NCI-H1092 (cell line): Measurements from ENCODE around the gene RHOBTB3.
"Not testable (repeated sequence)": the region's sequence is repeated elsewhere in the genome, so short reads cannot be mapped to it uniquely, and the experiment has no call there.

Experiments used
- DNase-seq: peaks from one replicate; lab custom pipeline; 2025; lab: John Stamatoyannopoulos, UW

RHOBTB3 gene

DNA sequence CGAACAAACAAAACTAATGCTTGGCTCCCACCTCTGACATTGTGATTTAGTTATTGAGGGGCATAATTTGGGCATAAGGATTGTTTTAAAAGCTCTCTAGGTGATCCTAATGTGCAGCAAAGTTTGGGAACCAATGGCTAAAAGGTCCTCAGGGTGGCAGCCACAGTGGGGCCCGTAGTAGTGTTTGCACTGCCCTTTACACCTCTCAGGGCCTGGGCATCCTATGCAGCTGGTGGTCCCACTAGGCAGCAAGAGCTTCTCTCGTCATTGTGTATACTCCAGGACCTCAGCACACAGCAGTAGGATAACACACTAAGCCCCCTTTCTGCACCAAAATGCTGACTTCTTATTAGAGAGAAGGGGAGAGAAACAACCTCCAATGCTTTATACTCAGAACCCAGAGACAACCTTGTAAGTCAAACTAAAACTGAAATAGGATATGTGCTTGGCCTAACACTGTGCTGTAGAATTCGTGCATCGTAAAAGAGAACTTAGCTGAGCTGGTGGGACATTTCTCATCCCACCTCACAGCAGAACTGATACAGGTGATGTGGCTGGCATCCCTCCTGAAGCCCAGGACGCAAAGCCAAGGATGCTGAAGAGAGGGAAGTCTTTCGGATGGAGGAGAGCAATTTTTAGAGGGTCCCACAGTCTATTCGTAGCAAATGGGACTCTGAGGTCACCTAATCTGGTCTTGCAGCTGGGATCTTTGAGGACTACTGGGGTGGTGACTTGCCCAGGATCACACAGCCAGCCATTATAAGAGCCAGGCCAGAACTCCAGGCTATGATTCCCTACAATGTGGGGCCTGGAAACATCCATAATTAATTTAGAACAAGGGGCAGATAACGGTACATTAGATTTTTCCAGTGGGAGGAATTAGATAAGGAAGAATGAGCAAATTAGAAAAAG lies 90.2 kb downstream of the RHOBTB3 start:
- no peak for DNase-seq

DNA sequence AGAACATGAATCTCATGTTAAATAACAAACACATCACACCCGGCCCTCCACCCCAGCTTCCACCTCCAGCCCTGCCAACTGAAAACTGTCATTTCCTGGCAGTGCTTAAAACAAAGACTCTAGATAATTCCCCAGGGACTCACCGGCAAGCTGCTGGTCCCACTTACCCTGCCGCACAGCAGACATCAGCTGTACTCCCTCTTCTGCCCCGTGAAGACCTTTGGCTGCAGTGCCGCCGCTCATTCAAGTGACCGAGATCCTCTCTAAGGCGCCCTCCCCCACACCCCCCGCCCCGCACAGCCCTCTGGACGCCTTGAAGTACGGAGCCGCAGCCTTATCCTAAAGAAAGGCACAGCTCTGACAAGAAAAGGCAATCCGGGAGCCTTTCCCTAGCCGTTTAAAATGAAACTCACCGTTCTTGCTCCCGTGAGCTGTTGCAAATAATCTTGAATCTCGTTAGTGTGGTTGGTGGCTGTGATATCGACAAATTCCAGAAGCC lies 91.0 kb downstream of the RHOBTB3 start:
- peak; percentile 19 for DNase-seq

DNA sequence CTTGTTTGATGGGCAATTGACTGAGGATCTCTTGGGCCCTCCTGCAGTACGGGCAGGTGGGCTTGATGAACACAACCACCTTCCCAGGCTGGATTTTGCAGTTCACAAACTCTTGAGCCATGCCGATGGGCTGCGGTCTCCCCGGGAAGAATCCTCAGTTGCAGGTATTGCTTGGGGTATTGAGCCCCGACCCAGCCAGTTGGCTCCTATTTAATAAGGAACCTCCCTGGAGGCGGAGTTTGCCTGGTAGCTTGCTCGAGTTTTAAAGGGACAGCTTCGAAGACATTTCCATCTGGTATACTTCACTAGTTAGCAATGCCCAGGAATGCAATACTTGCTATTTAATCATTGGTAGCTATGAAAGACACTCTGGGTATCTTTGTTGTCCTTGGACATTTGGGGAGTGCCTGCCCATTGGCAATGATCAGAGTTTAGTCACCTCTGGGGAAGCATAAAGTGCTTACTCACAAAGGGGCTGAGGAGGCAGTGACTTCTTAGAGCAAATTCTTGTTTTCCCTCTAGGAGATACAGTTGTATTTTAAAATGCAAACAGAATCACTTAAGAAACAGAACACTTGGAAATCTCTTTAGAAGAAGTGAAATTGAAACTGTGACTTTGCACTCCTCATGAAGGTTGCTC lies 91.5 kb downstream of the RHOBTB3 start, which contains the start of gene GLRX:
Gene GLRX, minus strand, starts transcription at position 185 of the 640 bp plus-strand sequence. Its CDS starts 64 bp downstream, at position 121.
- no peak for DNase-seq

DNA sequence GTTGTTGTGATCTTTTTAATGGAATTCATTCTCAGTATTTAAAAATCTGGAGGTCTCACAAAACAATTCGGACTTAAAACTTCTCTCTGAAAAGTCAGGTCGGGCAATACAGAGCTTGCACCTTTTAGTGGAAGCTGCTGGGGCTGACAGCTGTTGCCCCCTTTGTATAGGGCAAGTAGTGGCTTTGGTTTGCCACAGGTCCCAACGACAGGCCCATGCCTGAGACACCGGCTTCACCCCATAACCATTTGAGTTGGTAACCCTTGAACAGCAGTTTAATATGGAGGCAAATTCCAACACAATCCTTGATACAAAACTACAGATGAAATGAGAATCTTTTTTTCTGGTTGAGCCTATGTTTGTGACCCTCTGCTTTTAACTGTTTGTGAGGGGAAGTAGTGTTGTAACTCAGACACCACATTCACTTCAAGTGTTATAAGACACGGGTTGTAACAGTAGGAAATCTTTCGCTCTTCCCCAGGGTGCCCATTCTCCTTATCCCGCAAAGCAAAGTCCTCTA lies 92.1 kb downstream of the RHOBTB3 start:
- DNase-seq = no peak

DNA sequence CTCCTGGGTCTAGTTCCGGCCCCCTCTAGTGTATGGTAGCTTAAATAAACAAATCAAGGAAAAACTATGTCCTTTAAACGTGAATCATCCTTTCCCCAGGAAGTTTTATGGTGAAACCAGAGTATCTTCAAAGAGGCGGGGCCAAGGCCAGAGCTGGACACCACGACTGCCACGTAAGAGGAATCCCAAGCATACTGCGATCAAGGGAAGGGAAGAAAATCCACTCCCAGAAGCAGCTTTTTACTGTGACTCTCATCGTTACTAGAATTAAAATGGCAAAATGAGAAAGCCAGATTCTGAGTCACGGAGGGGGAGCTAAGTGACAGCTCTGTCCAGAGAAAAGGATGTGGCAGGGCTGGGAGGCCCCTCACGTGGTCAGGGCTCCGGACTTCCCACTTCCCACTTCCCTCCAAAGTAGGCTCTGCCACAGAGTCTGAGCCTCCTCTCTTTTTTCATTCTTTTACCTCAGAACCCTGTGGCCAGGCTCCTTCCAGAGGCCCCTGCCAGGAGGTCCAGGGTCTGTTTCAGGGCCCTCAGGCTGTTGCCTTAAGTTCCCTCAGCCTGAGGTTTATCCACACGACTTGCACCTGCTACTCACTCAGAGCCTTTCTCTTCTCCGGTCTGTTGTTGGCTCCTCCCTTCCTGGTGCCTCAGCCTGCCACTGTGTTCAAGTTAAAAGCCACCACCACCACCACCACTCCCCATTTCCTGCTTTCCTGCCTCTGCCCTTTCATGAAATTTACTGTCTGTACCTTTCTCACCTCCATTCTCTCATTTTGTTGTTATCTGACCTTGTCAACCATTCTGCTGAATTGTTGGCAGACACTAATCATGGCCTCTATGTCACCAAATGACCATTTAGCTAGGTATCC lies 92.8 kb downstream of the RHOBTB3 start:
- no peak for DNase-seq

DNA sequence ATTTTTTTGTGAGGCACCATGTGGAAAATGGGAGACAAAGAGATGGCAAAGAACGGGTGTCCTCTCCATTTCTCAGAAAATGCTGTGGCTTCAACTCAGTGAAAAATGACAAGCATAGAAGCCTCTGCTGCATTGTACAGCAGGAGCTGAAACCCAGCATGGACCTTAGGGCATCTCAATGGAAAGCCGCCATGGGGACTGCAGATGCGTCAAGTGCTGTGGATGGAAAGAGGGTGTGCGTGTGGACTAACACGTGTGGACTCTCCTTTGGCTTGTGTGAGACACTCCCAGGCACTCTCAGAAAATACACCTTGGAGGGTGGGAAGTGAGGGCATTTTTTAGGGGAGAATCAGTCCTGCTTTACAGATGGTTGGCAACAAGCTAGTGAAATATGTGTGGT lies 93.6 kb downstream of the RHOBTB3 start:
- DNase-seq = no peak

DNA sequence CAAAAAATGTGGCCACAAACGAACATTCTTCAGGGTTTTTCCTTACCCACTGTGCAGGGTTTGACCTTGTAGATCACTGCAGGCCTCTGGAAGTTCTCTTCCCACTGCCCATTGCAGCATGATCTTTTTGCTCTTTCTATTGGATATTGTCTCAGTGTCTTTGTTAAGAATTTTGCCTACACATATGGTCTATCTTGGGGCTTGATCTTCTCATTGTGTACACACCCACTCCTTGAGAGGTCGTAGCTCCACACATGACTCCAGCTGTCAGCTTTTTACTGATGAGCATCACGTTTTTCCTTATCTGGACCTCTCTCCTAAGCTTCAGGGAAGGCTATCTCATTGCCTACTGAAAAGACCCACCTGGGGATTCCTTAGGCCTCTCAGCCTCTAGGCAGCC lies 94.4 kb downstream of the RHOBTB3 start:
- no peak for DNase-seq

DNA sequence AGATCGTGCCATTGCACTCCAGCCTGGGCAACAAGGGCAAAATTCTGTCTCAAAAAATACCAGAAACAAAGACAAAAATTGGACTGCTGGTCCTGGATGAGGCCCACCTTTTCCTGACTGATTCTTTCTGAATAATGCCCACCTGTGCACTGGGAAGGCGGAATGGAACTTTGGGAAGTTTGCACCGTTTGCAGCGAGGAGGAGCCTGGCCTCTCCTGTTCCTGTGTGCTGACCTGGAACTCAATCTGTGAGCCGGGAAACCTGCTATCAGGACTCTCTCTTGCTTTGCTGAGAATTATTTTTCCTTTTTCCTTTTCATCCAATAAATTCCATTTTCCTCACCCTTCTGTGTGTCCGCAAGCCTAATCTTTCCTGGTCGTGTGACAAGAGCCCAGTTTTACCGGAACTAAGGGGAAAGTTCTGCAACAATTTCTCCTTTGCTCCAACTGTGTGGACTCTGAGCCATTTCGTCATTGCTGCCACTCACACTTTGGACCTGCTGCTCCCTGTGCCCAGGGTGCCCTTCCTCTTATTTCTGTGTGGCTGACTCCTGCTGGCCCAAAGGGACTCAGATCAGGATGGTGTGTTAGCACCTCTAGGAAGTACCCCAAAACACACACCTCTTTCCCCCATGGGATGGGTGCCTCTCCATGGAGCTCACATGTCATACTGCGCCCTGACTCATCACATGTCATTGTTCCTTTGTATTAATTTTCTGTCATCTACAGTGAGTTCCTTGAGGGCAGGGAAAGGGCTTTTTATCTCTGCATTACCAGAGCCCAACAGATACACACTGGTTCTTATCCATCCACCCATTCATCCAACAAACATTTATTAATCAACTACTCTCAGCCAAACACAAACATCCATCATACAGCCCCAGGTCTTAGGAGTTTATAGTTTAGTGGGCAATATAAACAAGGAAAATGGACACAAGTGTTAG lies 96.1 kb downstream of the RHOBTB3 start:
- no peak for DNase-seq

DNA sequence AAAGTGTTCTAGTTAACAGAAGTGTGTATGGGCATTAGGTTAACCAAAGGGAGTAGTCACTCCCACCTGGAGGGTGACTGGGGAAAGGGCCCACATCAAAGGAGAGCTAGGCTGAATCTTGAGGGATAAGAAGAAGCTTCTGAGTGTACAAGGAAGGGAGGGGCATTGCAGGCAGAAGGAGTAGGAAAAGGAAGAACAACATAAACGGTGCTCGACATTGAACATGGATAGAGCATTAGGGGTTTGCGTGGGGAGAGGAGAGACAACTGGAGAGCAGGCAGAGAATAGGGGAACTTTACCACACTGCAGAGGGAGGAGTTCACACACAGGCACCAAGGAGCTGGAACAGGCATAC lies 96.7 kb downstream of the RHOBTB3 start:
- no peak for DNase-seq

DNA sequence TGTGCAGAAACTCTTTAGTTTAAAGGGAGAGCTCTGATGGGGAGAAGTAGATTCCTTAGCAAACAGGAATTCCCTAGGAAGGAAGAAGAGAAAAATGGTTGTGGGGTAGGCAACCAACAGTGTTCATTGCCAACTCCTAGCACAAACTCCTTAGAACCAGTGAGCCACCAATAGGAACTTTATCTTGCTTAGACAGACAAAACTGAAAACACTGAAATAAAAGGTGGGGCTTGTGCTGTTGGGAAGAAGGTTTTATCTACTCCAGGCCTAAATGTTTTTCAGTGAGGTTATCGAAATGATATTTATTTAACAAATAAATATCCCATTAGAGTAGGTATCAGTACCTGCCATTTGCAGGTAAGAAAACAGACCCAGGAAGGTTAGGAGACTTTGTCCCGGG lies 99.1 kb downstream of the RHOBTB3 start:
- DNase-seq = no peak

DNA sequence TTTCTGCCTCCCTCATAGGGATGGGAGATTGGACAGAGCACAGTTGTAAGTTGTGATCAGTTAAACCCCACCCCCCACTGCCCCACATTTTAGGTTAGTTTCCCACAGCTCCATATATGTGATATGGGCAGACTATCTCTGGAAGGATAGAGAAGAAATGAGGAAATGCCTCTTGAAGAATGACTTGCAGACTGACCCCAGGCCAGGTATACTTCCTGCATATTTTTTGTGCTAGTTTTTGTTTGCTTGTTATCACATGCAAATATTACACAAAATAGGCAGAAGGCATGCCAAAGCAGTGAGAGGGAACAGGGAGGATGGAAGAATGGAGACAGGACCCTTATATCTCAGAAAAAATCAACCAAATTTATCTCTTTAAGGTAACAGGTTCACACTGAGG lies 101.5 kb downstream of the RHOBTB3 start:
- DNase-seq = no peak

DNA sequence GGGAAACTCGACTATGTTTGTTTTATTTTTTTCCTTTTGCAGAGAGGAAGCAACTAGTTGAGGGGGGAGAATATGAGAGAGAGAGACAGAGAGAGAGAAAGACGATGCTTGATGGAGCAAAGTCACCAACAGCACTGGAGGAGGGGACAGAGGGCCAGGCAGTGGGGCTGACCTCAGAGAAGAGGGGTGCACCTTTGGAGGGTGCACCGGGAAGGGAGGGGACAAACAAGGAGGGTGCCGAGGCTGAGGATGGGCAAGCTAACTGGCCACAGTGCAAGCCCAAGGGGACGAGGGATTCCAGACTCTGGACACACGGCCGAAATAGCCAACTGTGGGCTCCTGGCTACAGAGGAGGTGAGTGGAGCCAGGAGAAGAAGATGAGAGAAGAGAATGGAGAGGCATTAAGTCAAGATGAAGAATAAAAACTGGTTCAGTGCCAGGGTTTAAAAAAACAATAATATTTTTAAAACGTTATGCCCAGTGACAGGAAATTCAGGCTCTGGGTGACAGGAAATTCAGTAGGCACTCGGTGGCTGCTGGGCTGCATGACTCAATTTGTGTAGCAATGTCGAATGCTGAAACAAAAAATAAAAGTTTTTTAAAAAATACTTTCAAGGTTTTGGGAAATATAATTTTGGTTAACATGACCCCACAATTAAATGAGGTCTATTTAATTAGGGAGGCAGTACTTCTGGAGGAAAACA lies 104.7 kb downstream of the RHOBTB3 start:
- no peak for DNase-seq

DNA sequence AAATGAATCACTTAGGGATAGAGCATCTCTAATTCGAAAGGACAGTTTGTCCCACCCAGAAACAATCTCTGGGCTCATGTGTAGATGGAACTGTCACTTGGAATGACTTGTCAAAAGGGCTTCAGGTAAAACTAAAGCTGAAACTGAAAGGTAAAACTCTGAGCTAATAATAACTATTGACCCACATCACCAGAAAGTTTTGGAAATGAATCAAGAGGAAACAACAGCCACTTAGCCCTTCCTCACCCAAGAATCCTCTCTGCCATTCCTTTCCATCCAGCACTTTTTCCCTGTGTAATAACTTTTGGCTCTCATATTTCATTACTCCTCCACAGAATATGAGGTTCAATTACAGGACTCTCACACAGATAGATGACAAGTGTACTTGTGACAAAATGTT lies 105.4 kb downstream of the RHOBTB3 start:
- DNase-seq = no peak

DNA sequence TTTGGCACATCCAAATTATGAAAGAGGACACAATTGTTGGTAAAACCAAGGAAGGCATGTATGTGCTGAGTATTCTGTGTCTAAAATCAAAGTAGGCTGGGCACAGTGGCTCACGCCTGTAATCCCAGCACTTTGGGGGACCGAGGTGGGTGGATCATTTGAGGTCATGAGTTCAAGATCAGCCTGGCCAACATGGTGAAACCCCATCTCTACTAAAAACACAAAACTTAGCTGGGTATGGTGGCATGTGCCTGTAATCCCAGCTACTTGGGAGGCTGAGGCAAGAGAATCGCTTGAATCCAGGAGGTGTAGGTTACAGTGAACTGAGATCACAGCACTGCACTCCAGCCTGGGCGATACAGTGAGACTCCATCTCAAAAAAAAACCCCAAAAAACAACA lies 105.8 kb downstream of the RHOBTB3 start:
- not testable (repeated sequence) for DNase-seq

DNA sequence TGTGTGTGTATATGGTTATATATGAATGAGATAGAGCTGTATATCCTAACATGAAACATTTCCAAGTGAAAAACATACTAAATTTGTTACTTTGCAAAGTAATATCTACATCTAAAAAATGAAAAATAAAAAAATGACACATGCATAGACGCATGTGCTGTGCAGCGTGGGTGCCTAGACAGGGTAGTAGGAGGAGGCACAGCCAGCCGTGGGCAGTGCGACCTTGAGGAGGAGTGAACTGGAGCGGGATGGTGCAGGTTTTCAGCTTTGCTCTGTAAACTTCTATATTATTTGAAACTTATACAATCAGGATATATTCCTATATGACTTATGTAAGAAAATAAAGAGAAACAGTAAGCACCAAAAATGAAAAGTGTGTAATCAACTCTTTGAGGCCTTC lies 106.4 kb downstream of the RHOBTB3 start:
- no peak for DNase-seq

DNA sequence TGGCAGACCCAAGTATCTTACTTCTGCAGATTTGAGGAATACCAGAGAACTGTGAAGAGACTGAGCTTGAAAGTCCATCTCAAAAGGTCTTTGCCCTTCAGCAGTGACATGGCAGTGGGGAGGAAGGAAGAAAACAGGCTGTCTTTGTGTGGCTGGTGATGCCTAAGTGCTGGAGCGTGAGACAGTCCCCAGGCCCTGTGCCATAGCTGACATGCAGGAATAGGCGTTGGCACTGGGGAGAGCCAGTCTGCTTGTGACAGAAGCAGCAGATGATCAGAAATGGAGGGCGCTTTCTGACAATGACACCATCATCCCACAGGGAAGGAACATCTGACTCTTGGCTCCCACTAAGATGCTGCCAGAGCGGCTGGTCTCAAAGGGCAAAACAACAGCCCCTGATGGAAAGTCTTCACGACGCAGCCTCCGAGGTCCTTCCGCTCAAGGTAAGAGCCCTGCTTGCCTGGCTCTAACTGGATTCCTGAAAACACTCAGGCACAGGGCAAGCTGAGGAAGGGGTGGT lies 106.9 kb downstream of the RHOBTB3 start:
- no peak for DNase-seq

DNA sequence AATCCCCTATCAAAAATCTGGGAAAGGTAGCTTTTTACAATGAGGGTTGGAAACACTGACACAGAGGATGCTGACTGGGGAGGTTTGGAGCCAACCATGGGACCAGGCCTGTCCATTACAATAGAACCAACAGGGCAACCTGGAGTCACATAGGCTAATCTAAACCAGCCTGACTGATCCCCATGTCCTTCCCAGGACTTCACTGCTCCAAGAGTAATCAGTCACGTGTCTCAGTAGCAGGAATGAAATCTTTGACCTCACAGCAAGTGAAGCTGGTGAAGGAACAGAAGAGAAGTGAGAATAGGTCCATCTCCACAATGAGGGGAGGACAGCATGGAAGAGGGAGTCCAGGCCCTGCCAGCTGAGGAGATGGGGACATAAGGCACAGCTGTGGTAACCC lies 107.4 kb downstream of the RHOBTB3 start:
- DNase-seq = no peak

DNA sequence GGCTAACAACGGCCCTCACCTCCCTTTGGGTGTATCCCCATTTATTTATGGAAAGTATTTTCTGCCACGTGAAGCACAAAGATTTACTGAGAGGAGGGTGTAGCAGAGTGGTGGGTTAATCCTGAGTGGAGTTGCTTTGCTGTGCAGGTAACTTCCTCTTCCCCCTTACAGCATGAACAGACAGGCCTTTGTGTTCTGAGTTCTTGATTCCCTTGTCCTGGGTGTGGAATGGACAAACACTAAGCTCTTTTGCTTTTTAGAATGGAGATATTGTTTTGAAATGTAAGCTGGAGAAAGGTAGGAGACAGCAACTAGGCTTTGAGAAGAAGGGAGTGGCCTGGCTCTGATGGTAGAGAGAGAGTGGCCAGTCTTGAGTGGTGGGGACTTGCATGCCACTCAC lies 108.5 kb downstream of the RHOBTB3 start:
- no peak for DNase-seq

DNA sequence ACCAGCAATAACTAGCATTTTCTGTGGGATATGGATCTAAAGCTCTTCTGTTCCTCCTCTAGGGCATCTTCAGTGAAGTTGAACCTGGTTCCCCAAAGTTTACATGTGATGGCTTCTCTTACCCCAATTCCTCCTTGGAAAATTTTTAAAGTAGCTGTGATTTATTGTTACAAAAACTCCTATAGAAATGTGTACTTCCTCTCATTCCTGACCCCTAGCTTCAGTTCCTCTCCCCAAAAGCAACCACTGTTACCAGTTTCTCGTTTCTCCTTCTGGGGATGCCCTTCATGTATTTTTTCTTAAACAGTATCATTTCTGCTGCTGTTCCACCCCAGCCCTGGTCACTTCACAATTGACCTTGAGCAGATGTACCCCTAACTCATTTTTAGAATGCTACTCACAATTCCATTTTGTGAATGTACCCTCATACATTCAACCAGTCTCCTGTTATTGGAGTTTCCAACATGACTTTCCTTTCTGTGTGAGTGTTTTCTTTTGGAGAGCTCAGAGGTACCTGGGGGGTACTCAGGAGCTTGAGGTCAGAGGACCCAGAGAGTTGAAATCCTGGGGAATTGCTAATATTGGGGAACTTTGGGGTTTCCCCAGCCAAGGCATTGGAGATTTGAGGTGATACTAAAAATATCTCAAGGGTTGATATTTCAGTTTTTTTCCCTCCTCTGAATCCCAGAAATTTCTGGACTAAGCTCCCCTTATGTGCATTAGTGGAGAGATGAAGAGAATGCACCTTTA lies 110.0 kb downstream of the RHOBTB3 start:
- DNase-seq = no peak
